ENCODE measurements around the gene ADAMTS15. TPM values are rescaled to one million over a fixed set of nuclear protein-coding genes. Genes with fewer than 3 reads are reported as not detected.

ADAMTS15 gene
- total and polyA plus RNA-seq, 9 donors, result 0.95 to 7.2 (median 2.7) TPM

DNA sequence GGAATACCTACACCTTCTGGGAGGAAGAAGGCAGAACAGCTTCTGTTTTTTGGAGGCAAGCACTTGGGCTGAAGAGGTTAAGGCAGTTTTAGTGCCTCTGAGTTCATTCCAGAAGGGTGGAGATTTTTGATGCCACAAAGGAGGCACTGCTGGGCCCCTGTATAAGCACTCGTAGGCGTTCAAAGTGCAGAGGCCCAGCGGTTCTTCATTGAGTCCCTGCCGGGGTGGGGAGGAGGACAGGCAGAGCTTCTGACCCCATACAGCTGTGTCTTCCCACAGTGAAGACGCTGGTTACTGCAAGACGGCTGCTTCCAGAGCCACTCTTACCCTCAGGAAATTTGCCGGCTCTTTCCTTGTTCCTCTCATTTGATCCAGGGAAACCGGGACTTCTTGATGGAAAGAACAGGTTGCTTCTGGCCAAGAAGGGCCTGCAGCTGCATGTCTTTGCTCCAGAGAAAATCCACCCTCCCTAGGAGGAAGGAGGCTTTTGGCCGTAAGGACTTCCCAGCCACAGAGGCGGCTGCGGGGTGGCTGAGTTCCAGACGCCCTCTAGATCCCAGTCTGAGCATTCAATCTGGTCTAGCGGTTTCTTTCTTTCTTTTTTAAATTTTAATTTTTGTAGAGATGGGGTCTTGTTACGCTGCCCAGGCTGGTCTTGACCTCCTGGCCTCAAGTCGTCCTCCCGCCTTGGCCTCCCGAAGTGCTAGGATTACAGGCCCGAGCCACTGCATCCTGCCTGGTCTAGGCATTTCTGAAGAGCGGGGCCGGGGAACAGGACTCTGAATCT is 9.4 kb downstream of the ADAMTS15 start:
- Histone ChIP-seq H3K27me3 (no peaks in the 10 kb centered on the region), H3K4me3 (no peak overlapping the region), H3K9me3 (no peaks in the 10 kb centered on the region), H3K36me3 (no peaks in the 10 kb centered on the region), H3K4me1 (ENCODE audit: insufficient read depth) (no peaks in the 10 kb centered on the region), H3K27ac (no peak overlapping the region)
- intact Hi-C loops (cut with DNase I), result loop anchor here in 1 of 4 donors (10.0 kb wide), 1 partner anchor 147 kb away; no protein-coding TSS in a partner anchor
- 76 to 91% (median 89%) methylated on average over 20 of the region's 20 CpGs for WGBS, 3 donors
- no peak for DNase-seq
- TF ChIP-seq EP300 (IDR thresholded peaks at IDR 0.05) (no peak), POLR2A (IDR thresholded peaks at IDR 0.05) (no peak)
- TF ChIP-seq, protein P1, sequence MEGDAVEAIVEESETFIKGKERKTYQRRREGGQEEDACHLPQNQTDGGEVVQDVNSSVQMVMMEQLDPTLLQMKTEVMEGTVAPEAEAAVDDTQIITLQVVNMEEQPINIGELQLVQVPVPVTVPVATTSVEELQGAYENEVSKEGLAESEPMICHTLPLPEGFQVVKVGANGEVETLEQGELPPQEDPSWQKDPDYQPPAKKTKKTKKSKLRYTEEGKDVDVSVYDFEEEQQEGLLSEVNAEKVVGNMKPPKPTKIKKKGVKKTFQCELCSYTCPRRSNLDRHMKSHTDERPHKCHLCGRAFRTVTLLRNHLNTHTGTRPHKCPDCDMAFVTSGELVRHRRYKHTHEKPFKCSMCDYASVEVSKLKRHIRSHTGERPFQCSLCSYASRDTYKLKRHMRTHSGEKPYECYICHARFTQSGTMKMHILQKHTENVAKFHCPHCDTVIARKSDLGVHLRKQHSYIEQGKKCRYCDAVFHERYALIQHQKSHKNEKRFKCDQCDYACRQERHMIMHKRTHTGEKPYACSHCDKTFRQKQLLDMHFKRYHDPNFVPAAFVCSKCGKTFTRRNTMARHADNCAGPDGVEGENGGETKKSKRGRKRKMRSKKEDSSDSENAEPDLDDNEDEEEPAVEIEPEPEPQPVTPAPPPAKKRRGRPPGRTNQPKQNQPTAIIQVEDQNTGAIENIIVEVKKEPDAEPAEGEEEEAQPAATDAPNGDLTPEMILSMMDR (IDR thresholded peaks at IDR 0.05), result no peak

DNA sequence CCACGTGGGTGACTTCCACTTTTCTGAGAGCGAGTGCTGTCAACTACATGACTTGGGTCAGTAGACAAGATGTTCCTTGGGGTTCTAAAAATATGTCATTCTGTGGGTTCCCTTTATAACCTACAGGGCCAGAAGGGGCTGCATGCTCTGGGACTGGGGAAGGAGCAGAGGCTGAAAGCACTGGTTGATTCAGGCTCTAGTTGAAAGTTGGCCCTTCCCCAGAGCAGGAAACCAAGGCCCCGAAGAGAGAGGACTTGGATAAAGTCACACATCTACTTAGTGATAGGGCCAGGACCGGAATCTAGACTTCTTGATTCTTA is 9.9 kb downstream of the ADAMTS15 start:
- no peaks in the 10 kb centered on the region for H3K9me3 ChIP-seq
- 73 to 86% (median 81%) methylated on average over 4 of the region's 4 CpGs for WGBS, 3 donors
- H3K27me3 ChIP-seq, result no peaks in the 10 kb centered on the region
- DNase-seq, result no peak
- intact Hi-C loops (cut with DNase I), result loop anchor here in 1 of 4 donors (10.0 kb wide), 1 partner anchor 146 kb away; no protein-coding TSS in a partner anchor
- H3K4me1 ChIP-seq (ENCODE audit: insufficient read depth), result no peaks in the 10 kb centered on the region
- TF ChIP-seq, protein P1 (IDR thresholded peaks at IDR 0.05), result no peak
- TF ChIP-seq POLR2A (IDR thresholded peaks at IDR 0.05), result no peak
- TF ChIP-seq EP300 (IDR thresholded peaks at IDR 0.05), result no peak
- no peak overlapping the region for H3K4me3 ChIP-seq
- no peaks in the 10 kb centered on the region for H3K36me3 ChIP-seq
- no peak overlapping the region for H3K27ac ChIP-seq

DNA sequence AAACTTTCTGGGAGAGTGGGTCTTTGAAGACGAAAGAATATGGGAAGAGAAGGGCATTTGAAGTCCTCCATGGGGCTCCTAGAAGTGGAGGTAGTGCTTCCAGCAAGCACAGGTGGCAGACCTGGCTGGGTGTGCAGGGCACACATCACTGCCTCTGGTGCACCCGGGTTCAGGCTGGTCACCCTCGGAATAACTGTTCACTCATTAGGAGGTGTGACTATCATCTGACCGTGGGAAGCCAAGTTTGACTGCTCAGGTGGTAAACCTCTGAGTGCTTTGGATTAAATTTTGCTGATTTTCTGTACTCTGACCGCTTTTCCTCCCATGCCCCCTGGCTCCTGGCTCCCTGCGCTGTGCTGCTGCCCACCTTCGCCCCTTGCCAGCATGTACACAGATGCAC is 11.1 kb downstream of the ADAMTS15 start:
- no peaks in the 10 kb centered on the region for H3K9me3 ChIP-seq
- H3K4me3 ChIP-seq, result no peak overlapping the region
- H3K27me3 ChIP-seq, result no peaks in the 10 kb centered on the region
- DNase-seq, result no peak
- intact Hi-C loops (cut with DNase I), result loop anchor here in 1 of 4 donors (10.0 kb wide), 1 partner anchor 145 kb away; no protein-coding TSS in a partner anchor
- H3K36me3 ChIP-seq, result no peaks in the 10 kb centered on the region
- 94 to 95% (median 94%) methylated on average over 7 of the region's 7 CpGs for WGBS, 3 donors
- no peaks in the 10 kb centered on the region for H3K4me1 ChIP-seq (ENCODE audit: insufficient read depth)
- no peak overlapping the region for H3K27ac ChIP-seq
- no peak for TF ChIP-seq EP300 (IDR thresholded peaks at IDR 0.05)

DNA sequence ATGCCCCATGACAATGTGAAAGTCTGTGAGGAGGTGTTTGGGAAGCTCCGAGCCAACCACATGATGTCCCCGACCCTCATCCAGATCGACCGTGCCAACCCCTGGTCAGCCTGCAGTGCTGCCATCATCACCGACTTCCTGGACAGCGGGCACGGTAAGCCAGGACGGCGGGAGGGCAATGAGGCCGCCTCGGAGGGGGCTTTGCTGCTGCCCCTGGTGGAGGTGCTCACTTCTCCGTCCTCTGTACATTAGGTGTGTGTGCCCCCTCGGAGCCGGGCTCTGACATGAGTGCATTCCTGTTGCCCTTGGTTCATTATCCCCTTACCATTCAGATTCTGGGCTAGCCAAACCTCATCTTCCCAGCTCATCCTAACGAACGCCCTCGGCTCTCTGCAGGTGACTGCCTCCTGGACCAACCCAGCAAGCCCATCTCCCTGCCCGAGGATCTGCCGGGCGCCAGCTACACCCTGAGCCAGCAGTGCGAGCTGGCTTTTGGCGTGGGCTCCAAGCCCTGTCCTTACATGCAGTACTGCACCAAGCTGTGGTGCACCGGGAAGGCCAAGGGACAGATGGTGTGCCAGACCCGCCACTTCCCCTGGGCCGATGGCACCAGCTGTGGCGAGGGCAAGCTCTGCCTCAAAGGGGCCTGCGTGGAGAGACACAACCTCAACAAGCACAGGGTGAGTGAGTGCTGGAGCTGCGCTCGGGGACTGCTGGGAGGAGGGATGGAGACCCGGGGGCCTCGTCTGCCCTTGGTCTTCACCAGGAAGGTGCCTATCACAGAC is 13.8 kb downstream of the ADAMTS15 start:
- TF ChIP-seq, protein P1 (IDR thresholded peaks at IDR 0.05), result no peak
- Histone ChIP-seq H3K36me3 (no peaks in the 10 kb centered on the region), H3K27ac (no peak overlapping the region), H3K9me3 (no peaks in the 10 kb centered on the region), H3K4me1 (ENCODE audit: insufficient read depth) (no peaks in the 10 kb centered on the region), H3K27me3 (no peaks in the 10 kb centered on the region), H3K4me3 (no peak overlapping the region)
- intact Hi-C loops (cut with DNase I), result no loop called here
- DNase-seq, result no peak
- 93 to 94% (median 94%) methylated on average over 31 of the region's 31 CpGs for WGBS, 3 donors

DNA sequence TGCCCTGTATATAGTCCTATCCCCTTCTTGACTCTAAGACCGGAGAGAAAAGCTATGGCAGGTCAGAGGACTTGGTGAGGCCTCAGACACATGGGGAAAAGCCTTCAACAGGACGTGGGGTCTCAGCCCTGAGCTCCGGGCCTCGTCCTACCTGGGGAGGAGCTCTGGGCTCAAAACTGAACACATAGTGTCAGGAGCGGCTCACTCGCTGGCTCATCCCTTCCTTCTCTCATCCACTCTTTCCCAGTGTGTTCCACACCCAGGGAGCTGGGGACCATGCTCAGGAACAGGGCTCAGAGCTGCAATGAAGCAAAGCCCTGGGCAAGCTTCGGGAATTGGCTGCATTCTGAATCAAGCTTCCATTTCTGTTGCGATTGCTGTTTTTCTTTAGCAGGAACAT is 14.5 kb downstream of the ADAMTS15 start:
- Histone ChIP-seq H3K27me3 (no peaks in the 10 kb centered on the region), H3K4me1 (ENCODE audit: insufficient read depth) (no peaks in the 10 kb centered on the region), H3K9me3 (no peaks in the 10 kb centered on the region), H3K27ac (no peak overlapping the region), H3K4me3 (no peak overlapping the region), H3K36me3 (no peaks in the 10 kb centered on the region)
- TF ChIP-seq POLR2A (IDR thresholded peaks at IDR 0.05) (no peak), EP300 (IDR thresholded peaks at IDR 0.05) (no peak)
- TF ChIP-seq, protein P1 (IDR thresholded peaks at IDR 0.05), result no peak
- intact Hi-C loops (cut with DNase I), result no loop called here
- DNase-seq, result no peak
- WGBS, 3 donors, result 83 to 88% (median 86%) methylated on average over 8 of the region's 8 CpGs
